GM23338 (cell line): ENCODE results near the gene TESMIN. TPM values are rescaled to one million over a fixed set of nuclear protein-coding genes. Genes with fewer than 3 reads are reported as not detected.
A peak's percentile ranks its signal among the peaks of the same experiment; 100 is the strongest.

Source experiments
- ATAC-seq: fragments of 200-7000 bp; cut with Tn5 transposase; 3 replicates; pipeline ENCODE4 v1.9.1; 2020
- DNase-seq: peaks from one replicate; pipeline ENCODE4 v3.0.0-alpha.2; 2015; ENCODE audit warnings: low spot score
- H2AFZ ChIP-seq: fragments of 200-600 bp; sonication (generic); 2 replicates; pipeline ENCODE4 v1.8.0; 2016; ENCODE audit warnings: antibody characterized with exemption, mild to moderate bottlenecking, moderate library complexity
- H3F3A ChIP-seq: fragments of 200-600 bp; sonication (generic); replicated peaks from 2 replicates; pipeline ENCODE4 v1.8.0; 2017; ENCODE audit warnings: antibody characterized with exemption, mixed run types, low read depth
- H3K27ac ChIP-seq: fragments of 200-600 bp; sonication (generic); 2 replicates; pipeline ENCODE4 v1.6.1; 2016; ENCODE audit warnings: low read depth
- H3K27me3 ChIP-seq: fragments of 200-600 bp; sonication (generic); 2 replicates; pipeline ENCODE4 v1.8.0; 2016; ENCODE audit warnings: mild to moderate bottlenecking, mixed run types, moderate library complexity; ENCODE audit not compliant: insufficient read depth
- H3K36me3 ChIP-seq: fragments of 200-600 bp; sonication (generic); 2 replicates; pipeline ENCODE4 v1.8.0; 2016; ENCODE audit warnings: mild to moderate bottlenecking; ENCODE audit not compliant: insufficient read depth
- H3K4me1 ChIP-seq: fragments of 200-600 bp; sonication (generic); 2 replicates; pipeline ENCODE4 v1.8.0; 2016; ENCODE audit warnings: mild to moderate bottlenecking, moderate library complexity; ENCODE audit not compliant: insufficient read depth
- H3K4me2 ChIP-seq: fragments of 200-600 bp; sonication (generic); 2 replicates; pipeline ENCODE4 v1.7.1; 2017; ENCODE audit warnings: mixed run types
- H3K4me3 ChIP-seq: fragments of 200-600 bp; sonication (generic); 2 replicates; pipeline ENCODE4 v1.6.1; 2016; ENCODE audit warnings: mixed run types
- H3K79me2 ChIP-seq: fragments of 200-600 bp; sonication (generic); replicated peaks from 2 replicates; pipeline ENCODE4 v1.8.0; 2017; ENCODE audit warnings: mild to moderate bottlenecking; ENCODE audit not compliant: insufficient read depth
- H3K9me2 ChIP-seq: fragments of 200-600 bp; sonication (generic); 2 replicates; pipeline ENCODE4 v1.8.0; 2017; ENCODE audit not compliant: insufficient read depth
- H4K20me1 ChIP-seq: fragments of 200-600 bp; sonication (generic); replicated peaks from 2 replicates; pipeline ENCODE4 v1.8.0; 2017; ENCODE audit warnings: mild to moderate bottlenecking; ENCODE audit not compliant: insufficient read depth
- H3K27ac Mint-ChIP-seq: 2 replicates; pipeline ENCODE4 v1.8.0; 2020; ENCODE audit warnings: inconsistent platforms, mild to moderate bottlenecking, moderate library complexity, mixed read lengths
- H3K27me3 Mint-ChIP-seq: 3 replicates; pipeline ENCODE4 v1.8.0; 2022; ENCODE audit warnings: low read depth, mild to moderate bottlenecking, moderate library complexity, mixed read lengths, inconsistent platforms; ENCODE audit not compliant: insufficient read depth, poor library complexity
- H3K36me3 Mint-ChIP-seq: 3 replicates; pipeline ENCODE4 v1.8.0; 2021; ENCODE audit warnings: low read depth, mild to moderate bottlenecking, inconsistent platforms, moderate library complexity, mixed read lengths
- H3K4me1 Mint-ChIP-seq: 3 replicates; pipeline ENCODE4 v1.8.0; 2020; ENCODE audit warnings: mild to moderate bottlenecking, inconsistent platforms, mixed read lengths
- H3K4me3 Mint-ChIP-seq: 3 replicates; pipeline ENCODE4 v1.8.0; 2021; ENCODE audit warnings: moderate library complexity, mild to moderate bottlenecking, inconsistent platforms, mixed read lengths
- H3K9me3 Mint-ChIP-seq: 3 replicates; pipeline ENCODE4 v1.8.0; 2020; ENCODE audit warnings: moderate library complexity, mild to moderate bottlenecking, inconsistent platforms, mixed read lengths
- CREB1 ChIP-seq: fragments of 250-450 bp; sonication (Bioruptor Pico); IDR thresholded peaks from 2 replicates; pipeline ENCODE4 v1.5.0; 2020; ENCODE audit warnings: low read depth, mild to moderate bottlenecking, moderate library complexity
- CTCF ChIP-seq, 2 experiments: fragments of 200-600 bp in 1 of 2; sonication (generic) in 1 of 2; conservative IDR thresholded peaks; 2 replicates each; pipeline versions ENCODE4 v1.5.1 to v1.6.1; 2016 to 2017; ENCODE audit warnings: antibody characterized with exemption in 2 of 2, low read depth in 2 of 2, mild to moderate bottlenecking in 2 of 2, moderate library complexity in 1 of 2
- ETS1 ChIP-seq: IDR thresholded peaks from 2 replicates; pipeline ENCODE4 v1.6.1; 2016; ENCODE audit warnings: antibody characterized with exemption
- EZH2 ChIP-seq: fragments of 200-600 bp; sonication (generic); IDR thresholded peaks from one replicate; pipeline ENCODE4 v1.8.0; 2017; ENCODE audit warnings: antibody characterized with exemption, mild to moderate bottlenecking, low read depth; ENCODE audit not compliant: unreplicated experiment
- EZH2phosphoT487 ChIP-seq: fragments of 200-600 bp; sonication (generic); IDR thresholded peaks from one replicate; pipeline ENCODE4 v1.8.1; 2018; ENCODE audit warnings: antibody characterized with exemption; ENCODE audit not compliant: unreplicated experiment
- JUNB ChIP-seq: IDR thresholded peaks from one replicate; pipeline ENCODE4 v1.6.1; 2016; ENCODE audit warnings: antibody characterized with exemption; ENCODE audit not compliant: unreplicated experiment
- NANOG ChIP-seq: IDR thresholded peaks from 2 replicates; pipeline ENCODE4 v1.6.1; 2016; ENCODE audit warnings: antibody characterized with exemption, borderline replicate concordance
- POLR2AphosphoS5 ChIP-seq: IDR thresholded peaks from 2 replicates; pipeline ENCODE4 v1.6.1; 2016; ENCODE audit warnings: antibody characterized with exemption, low read depth
- REST ChIP-seq: IDR thresholded peaks from one replicate; pipeline ENCODE4 v1.6.1; 2018; ENCODE audit warnings: antibody characterized with exemption; ENCODE audit not compliant: unreplicated experiment
- STAT1 ChIP-seq: IDR thresholded peaks from one replicate; pipeline ENCODE4 v1.6.1; 2016; ENCODE audit warnings: antibody characterized with exemption; ENCODE audit not compliant: unreplicated experiment
- ZNF114 ChIP-seq: fragments of 250-450 bp; sonication (Bioruptor Pico); IDR thresholded peaks from 2 replicates; pipeline ENCODE4 v1.5.0; 2020; ENCODE audit warnings: mild to moderate bottlenecking, moderate library complexity
- ZNF331 ChIP-seq: fragments of 250-450 bp; sonication (Bioruptor Pico); IDR thresholded peaks from 2 replicates; pipeline ENCODE4 v1.5.0; 2020; ENCODE audit warnings: low read depth, mild to moderate bottlenecking, moderate library complexity
- polyA plus RNA-seq: library from polyadenylated mRNA; unstranded; fragments of >200 nt; fragmentation: Nextera tagmentation; extraction: Ambion mirVana; gene quantifications from 2 replicates; pipeline ENCODE4 v1.2.1, GENCODE V29; 2016
- total RNA-seq: library from RNA; depleted of rRNA; stranded (reverse); fragments of >200 nt; shearing (Covaris generic); gene quantifications from 2 replicates; pipeline ENCODE4 v1.2.3, GENCODE V29; 2014

The TESMIN gene
- total and polyA plus RNA-seq, 2 experiments from 2014 or later: 54.5 to 64.6 TPM

GRCh38 chr11:68673991-68674390 lies 77.3 kb downstream of the TESMIN start:
- no peak for ATAC-seq
- no peak for TF ChIP-seq NANOG

GRCh38 chr11:68673306-68673945 lies 77.9 kb downstream of the TESMIN start:
- Mint-ChIP-seq H3K4me1 (peaks cover 9% of the 10 kb centered on the region), H3K27ac (no peak overlapping the region), H3K4me3 (no peak overlapping the region), H3K9me3 (no peaks in the 10 kb centered on the region), H3K36me3 (no peaks in the 10 kb centered on the region), H3K27me3 (peaks cover 4% of the 10 kb centered on the region)
- Histone ChIP-seq H2AFZ (0 out of 2 replicates have a peak overlapping the region, but pooled peaks have one; percentile 14), H3K4me2 (no peak overlapping the region), H3K36me3 (no peaks in the 10 kb centered on the region), H4K20me1 (no peaks in the 10 kb centered on the region), H3K79me2 (no peaks in the 10 kb centered on the region), H3F3A (no peaks in the 10 kb centered on the region), H3K9me2 (no peaks in the 10 kb centered on the region), H3K4me1 (no peaks in the 10 kb centered on the region), H3K27me3 (no peaks in the 10 kb centered on the region), H3K27ac (no peak overlapping the region), H3K4me3 (no peak overlapping the region)
- ATAC-seq: no peak
- no peak for DNase-seq
- TF ChIP-seq STAT1 (no peak), ZNF331 (CRISPR knock-in tag) (no peak), CREB1 (CRISPR knock-in tag) (no peak), ETS1 (no peak), ZNF114 (CRISPR knock-in tag) (no peak), POLR2AphosphoS5 (no peak), NANOG (no peak), EZH2 (no peak), JUNB (no peak), EZH2phosphoT487 (no peak), CTCF (conservative IDR thresholded peaks at IDR 0.05; ENCODE audit: low read depth in 2 of 2) (no peak), REST (no peak)

More at GRCh38 chr11:68673991-68674390, 77.3 kb downstream of the TESMIN start:
- no peak overlapping the region for H3K4me2 ChIP-seq
- H3K27me3 Mint-ChIP-seq: peaks cover 4% of the 10 kb centered on the region
- H3K9me3 Mint-ChIP-seq: no peaks in the 10 kb centered on the region
- no peaks in the 10 kb centered on the region for H3K4me1 ChIP-seq
- no peaks in the 10 kb centered on the region for H3K36me3 Mint-ChIP-seq
- no peaks in the 10 kb centered on the region for H3K27me3 ChIP-seq
- peak overlapping the region; percentile 28; the same call in 1 of the 2 replicates for H2AFZ ChIP-seq
- no peaks in the 10 kb centered on the region for H3K79me2 ChIP-seq
- H3F3A ChIP-seq: no peaks in the 10 kb centered on the region
- H3K4me3 Mint-ChIP-seq: no peak overlapping the region; the same call in 2 of the 3 replicates
- H3K4me3 ChIP-seq: no peak overlapping the region
- H3K27ac ChIP-seq: no peak overlapping the region
- no peak overlapping the region for H3K27ac Mint-ChIP-seq
- no peaks in the 10 kb centered on the region for H3K9me2 ChIP-seq
- no peak for DNase-seq
- H4K20me1 ChIP-seq: no peaks in the 10 kb centered on the region
- no peaks in the 10 kb centered on the region for H3K36me3 ChIP-seq
- H3K4me1 Mint-ChIP-seq: peaks cover 13% of the 10 kb centered on the region
